PFSK-1 (cell line): Measurements from ENCODE around the gene TRPC4.

ENCODE experiments used
- POLR2AphosphoS5 ChIP-seq: IDR thresholded peaks from 2 replicates; pipeline ENCODE4 v1.6.1; 2012; ENCODE audit warnings: low read depth, mild to moderate bottlenecking, control low read depth, low read length, moderate library complexity
- REST ChIP-seq, 2 experiments: IDR thresholded peaks; 2 replicates each; pipeline versions ENCODE4 v1.6.1 to v1.8.0; 2011 to 2012; ENCODE audit warnings: low read depth in 2 of 2, low read length in 2 of 2, control low read depth in 1 of 2, inconsistent platforms in 1 of 2, mild to moderate bottlenecking in 1 of 2, moderate library complexity in 1 of 2; ENCODE audit not compliant: insufficient read depth in 1 of 2
- TAF1 ChIP-seq: IDR thresholded peaks from 2 replicates; pipeline ENCODE4 v1.6.1; 2012; ENCODE audit warnings: low read length, control low read depth, borderline replicate concordance; ENCODE audit not compliant: insufficient read depth

DNA sequence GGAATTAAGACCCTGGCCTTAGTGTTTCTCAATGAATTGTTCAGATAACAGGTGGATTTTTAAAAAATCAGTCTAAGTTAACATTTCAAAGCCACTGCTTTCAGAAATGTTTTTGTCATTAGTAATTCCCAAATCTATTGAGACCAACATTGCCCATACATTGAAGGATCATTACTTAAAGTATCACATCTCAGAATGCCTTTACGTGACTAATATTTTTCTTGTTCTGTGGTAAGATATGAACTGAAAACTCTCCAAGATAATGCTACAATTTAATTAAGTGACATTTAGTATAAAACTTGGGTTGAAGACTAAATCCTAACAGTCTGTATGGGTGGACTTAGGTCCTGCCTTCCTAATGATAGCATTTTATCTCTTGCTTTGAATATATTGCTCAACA lies 211.6 kb downstream of the TRPC4 start:
- no peak for TF ChIP-seq REST (IDR thresholded peaks at IDR 0.05; ENCODE audit: insufficient read depth in 1 of 2, low read depth in 2 of 2, low read length in 2 of 2)
- TF ChIP-seq TAF1, result no peak
- no peak for TF ChIP-seq POLR2AphosphoS5
